Raji (cell line): ENCODE results near the gene UPF2.

Source experiments
- POLR2A ChIP-seq: IDR thresholded peaks from 2 replicates; pipeline ENCODE4 v1.6.1; 2011; ENCODE audit warnings: low read depth, low read length, control low read depth; ENCODE audit not compliant: insufficient read depth

Gene UPF2

DNA sequence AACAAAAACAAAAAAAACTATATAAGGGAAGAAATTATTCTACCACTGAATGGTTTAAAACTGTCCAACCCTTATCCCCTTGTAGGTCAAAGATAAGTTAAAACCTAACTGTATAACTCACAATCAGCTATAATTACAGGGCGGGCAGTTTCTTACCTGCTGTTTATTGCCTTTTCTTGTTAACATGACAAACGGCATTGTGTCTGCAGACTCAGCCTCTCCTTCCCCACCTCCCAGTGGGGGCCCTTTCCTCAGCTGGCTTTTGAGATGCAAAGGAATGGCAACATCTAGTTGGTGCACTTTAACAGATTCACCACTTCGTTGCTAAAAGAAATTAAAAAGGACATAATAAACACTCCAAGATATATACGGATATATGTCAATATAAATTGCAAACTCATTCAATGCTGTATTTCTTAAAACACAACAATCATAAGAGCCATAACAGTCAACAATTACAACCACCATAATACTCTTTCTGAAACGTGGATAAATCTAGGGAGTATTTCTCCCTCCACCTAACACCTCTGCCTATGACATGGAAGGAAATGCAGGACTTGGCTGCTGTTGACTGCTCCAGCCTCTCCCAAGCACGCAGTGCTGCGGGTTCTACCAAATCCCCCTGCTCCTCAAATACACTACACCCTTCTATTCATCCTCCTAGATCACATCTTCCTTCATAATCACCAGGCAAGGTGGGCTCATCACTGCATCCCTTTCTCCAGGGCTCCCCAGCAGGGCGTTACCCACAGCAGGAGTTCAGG lies 106.0 kb downstream of the UPF2 start:
- TF ChIP-seq POLR2A: no peak

DNA sequence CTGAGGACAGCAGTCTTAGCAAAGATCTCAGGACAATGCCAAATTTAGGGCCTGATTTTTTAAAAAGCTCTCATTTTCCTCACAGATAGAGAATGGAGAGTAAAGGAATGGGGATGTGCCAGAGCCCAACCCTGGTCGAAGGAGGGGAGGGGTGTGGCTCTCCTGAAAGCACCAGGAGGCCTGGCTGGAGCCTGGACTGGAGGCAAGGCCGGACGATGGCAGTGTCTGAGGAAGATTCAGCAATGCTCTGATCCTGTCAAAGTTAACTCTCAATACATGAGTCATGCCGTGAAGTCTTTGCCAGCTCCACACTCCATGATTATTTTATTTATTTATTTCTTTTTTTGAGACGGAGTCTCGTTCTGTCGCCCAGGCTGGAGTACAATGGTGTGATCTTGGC lies 108.3 kb downstream of the UPF2 start:
- no peak for TF ChIP-seq POLR2A

DNA sequence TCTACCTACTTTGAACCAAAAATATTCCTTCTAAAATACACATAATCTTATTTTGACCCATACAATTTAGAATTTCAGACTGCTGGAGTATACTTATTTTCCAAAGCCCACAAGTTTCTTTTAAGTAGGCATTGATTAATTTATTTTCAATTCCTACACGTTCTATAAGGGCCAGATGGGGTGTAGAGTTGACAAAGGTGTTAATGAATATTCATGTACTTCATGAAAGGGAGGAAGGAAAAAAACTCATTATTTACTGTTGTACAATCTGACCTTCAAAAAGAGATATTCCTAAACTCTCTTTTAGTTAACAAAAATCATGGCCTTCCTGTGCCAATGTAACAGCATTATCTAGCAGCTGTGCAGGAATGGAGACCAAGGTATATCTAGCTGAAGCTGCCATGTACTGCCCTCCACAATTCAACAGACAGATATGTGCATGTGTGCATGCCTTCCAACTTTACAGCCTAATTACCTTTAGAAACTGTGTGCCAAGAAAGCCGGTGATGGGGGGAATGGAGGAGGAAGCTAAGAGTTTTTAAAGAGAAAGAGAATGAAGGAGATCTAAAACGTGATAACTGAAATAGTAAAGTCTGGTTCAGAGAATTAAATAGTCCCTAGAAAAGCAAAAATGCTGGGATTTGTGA lies 108.9 kb downstream of the UPF2 start:
- no peak for TF ChIP-seq POLR2A

DNA sequence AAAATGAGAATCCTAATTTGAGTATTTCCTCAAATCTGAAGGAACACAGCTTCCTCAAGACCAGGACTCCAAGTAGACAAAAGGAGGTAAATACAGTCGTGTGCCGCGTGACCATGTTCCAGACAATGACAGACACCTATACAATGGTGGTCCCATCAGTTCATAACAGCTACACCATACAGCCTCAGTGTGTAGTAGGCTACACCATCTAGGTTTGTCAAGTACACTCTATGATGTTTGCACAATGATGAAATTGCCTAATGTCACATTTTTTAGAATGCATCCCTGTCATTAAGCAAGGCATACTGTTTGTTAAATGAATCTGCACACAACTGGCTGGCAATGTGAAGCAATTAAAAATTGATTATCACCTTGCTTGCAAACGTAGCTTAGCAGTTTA lies 111.6 kb downstream of the UPF2 start:
- no peak for TF ChIP-seq POLR2A

DNA sequence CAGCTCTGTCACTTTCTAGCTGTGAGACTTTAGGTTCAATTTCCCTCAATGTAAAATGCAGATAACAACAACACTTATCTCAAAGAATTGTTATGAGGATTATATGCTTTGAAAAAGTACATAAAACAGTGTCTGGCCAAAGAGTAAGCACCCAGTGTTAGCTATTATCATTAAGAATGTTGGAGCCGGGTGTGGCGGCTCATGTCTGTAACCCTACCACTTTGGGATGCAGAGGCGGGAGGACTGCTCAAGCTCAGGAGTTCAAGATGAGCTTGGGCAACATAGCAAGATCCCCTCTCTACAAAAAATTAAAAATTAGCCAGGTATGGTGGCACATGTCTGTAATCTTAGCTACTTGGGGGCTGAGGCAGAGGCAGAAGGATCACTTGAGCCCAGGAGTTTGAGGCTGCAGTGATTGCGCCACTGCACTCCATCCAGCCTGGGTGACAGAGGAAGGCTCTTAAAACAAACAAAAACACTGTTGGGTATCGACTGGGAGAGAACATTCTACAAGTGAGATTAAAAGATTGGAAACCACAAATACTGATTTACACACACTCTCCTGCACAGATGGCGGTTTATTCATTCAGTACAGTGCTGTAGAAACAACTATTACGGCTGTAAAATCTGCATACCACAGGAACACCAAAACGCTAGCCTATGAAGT lies 112.2 kb downstream of the UPF2 start:
- TF ChIP-seq POLR2A: no peak

DNA sequence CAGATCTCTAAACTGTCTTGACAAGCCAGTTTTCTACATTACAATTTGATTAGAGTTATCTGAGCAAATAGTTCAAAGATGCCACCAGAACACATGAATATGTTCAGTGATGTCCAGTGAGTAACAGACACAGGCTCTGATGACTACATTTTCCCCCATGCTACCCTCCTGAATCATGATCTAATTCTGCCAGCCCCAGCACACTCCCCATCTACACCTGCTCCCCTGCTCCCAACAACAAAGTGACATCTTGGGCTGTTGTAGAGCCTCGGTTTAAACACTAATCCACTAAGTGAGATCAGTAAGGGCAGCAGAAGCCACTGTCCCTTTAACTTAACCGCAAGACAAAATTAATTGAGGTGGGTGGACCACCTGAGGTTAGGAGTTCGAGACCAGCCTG lies 114.9 kb downstream of the UPF2 start:
- no peak for TF ChIP-seq POLR2A

DNA sequence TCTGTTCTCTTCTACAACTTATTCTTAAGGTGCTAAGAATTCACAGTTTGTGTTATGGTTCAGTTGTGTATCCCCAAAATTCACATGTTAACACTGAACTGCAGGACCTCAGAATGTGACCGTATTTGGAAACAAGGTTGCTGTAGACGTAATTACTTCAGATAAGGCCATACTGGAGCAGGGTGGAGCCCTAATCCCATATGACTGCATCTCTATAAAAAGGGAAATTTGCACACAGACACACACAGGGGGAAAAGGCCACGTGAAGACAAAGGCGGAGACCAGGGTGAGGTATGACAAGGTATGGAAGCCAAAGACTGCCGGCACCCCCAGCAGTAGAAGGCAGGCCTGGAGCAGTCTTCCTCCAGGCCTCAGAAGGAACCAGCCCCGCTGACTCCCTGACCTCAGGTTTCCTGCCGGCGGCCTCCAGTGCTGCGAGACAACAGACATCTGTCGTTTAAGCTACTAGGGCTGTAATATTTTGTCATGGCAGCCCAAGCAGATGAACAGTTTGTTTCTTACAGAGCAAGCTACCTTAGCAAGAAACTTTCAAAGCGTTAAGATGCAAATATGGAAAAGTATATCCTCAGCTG lies 120.7 kb downstream of the UPF2 start:
- no peak for TF ChIP-seq POLR2A

DNA sequence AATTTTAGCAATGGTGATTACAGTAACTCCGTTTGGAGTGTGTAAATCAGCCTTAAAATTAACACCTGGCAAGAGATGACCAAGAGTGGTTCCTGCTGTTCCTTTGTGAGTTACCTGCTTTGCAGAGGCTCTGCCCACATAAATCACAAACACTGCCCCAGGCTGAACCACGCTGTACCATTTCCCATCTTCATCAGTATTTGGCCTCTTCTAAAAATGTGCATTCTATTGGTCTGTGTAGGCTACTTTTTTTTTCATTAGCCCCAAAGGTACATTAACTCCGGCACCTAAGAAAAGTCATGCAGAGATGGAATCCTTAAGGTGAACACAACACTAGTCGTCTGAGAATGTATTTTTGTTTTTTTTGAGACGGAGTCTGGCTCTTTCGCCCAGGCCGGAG lies 123.3 kb downstream of the UPF2 start:
- no peak for TF ChIP-seq POLR2A

DNA sequence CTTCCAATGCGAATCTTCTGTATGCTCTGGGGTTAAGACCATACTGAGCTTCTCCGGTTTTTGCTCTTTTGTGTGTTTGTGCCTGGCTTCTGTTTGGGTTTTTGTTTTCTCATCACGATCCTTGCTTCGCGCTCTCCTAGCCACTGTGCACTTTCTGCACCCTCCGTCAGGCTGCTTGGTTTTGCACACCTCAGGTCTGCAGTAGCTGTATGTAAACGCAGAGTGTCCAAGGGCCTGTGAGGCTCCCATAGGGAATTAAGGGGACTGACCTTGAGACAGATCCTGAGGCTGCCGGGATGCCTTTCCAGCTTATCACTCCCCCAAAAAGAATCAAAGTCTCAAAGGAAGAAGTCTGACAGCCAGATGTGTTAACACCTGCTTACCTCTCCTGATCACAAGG lies 124.2 kb downstream of the UPF2 start:
- TF ChIP-seq POLR2A: no peak

DNA sequence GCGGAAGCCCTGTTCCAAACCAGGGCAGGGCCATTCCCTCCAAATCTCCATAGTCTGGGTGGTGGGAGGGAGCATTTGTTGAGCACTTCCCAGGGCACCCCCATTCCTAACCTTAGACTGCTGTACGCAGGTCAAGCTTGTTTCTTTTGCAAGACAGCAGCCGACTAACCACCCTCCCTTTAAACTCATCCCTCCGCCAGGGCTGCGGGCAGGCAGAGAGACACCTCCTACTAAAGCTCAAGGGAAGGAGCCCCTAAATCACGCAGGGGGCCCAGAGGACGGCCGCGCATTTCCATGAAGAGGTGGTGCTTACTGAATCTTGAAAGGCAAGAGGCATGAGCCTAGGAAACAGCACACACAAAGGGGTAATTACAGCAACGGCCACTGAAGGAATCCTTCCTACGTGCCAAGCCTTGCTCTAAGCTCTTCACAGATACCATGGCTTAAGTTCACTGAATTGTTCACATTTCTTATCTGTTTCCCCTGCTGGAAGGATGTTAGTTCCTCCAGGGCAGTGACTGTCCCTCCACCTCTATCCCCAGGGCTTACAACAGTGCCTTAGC lies 129.4 kb downstream of the UPF2 start:
- TF ChIP-seq POLR2A: no peak

DNA sequence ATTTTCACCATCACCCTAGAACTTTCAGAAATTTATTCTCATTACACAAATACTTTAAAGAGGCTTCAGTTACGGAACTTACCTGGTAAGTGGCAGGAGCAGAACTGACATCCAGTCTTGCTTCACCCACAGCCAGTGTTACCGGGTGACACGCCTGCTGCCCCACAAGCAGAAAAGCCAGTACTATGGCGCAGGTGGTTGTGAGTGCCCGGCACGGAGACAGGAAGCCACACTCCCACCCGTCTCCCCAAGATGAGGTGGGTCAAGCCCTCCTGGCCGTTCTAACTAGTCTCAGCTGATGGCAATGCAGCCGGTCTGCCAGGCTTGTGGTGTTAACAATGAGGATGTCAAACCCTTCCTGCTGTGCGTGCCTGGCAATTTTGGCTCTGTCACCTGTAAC lies 132.5 kb downstream of the UPF2 start:
- TF ChIP-seq POLR2A: no peak

DNA sequence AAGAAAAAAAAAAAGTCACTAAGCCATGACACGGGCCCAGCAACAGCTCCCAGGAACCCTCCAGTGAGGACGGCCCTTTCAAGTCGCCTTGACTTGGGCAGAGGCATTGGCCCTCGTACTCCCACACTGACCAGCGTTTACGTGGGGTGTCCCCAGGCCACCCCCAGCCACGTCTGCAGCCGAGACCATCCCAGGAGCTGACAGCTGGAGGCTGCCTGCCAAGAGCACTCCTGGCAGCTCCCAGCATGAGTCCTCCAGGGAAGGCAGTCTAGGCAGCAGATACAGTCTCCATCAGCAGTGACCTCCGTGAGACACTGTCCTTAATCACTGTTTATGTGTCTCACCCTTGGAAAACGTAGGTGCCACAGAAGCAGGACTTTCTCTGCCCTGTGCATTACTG lies 133.0 kb downstream of the UPF2 start:
- TF ChIP-seq POLR2A: no peak

DNA sequence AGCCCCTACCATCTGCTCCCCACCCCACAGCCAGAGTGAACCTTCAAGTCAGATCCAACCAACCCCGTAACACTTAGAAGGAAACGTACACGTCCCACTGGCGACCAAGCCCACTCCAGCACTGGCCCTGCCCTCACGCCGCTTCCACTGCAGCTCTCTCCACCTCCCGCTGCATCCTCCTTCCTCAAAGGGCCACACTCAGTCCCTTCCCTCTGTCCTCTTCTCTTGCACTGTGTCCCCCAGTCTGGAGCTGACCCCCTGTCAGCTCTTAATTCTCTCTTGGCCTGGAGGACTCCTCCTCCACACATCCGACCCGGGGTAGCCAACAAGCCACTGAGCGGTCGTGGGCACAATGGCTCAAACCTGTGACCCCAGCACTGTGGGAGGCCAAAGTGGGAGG lies 133.6 kb downstream of the UPF2 start:
- TF ChIP-seq POLR2A: no peak

DNA sequence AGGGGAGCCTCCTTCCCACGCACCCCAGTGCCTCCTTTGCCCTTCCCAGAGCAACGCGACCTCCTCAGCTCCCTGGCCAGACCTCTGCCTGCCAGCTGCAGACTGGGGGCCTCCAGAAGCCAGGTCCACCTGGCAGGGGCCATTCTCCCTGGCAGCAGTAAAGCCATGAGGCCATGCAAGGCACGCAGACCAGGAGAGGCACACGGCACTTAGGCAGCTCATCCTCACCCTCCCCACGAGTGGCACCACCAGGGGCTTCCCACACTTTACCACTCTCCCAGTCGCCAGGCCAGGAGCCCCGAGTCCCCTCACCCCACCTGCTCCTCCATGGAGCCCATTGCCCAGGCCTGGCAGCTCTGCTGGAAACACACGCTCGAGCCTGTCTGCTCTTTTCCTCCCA lies 134.1 kb downstream of the UPF2 start:
- no peak for TF ChIP-seq POLR2A

DNA sequence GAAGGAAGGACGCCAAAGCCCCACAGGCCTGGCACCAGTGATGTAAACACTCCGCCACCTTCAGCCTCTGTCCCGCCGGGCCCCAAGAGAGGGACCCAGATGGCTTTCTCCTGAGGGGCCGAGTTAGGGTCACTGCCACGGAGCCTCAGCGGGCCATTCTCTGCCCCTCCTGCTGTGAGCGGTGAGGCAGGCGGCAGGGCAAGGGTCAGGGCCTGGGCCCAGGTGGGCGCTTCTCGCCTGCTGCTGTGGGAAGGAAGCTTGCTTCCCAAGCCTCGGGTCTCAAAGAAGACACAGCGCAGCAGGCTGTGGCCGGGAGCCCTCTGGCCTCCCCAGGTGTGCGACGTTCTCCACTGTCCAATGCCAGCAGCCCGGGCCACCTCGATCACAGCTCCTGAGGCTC lies 134.7 kb downstream of the UPF2 start:
- no peak for TF ChIP-seq POLR2A

DNA sequence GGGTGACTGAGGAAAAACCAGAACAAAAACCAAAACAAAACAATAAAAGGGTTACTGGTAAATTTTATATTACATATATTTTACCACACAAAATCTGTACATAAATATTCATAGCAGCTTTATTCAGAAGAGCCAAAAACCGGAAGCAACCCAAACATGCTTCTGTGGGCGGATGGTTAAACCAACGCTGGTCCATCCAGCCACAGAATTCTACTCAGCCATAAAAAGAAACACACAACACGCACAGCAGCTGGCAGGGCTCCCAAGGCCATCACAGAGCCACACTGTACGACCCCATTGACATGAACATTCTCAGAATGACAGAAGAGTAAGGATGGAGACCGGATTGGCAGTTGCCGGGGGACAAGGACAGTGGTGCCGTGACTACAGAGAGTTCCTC lies 135.9 kb downstream of the UPF2 start:
- TF ChIP-seq POLR2A: no peak
